Measurements from ENCODE around the gene EPHB6.

The EPHB6 gene

GRCh38 chr7:142910031-142910433 is 55.2 kb downstream of the EPHB6 start:
- H3K4me3 ChIP-seq (ENCODE audit: low read length), result no peak overlapping the region
- TF ChIP-seq CTCF (IDR thresholded peaks at IDR 0.05; ENCODE audit: insufficient read depth, low read depth, low read length, missing control alignments), result no peak
- peak; percentile 2 for DNase-seq (ENCODE audit: low read depth)

GRCh38 chr7:142910481-142910880 is 55.6 kb downstream of the EPHB6 start:
- H3K4me3 ChIP-seq (ENCODE audit: low read length), result no peak overlapping the region
- no peak for DNase-seq (ENCODE audit: low read depth)
- TF ChIP-seq CTCF (IDR thresholded peaks at IDR 0.05; ENCODE audit: insufficient read depth, low read depth, low read length, missing control alignments), result no peak

GRCh38 chr7:142913051-142913450 is 58.2 kb downstream of the EPHB6 start:
- no peak for TF ChIP-seq CTCF (IDR thresholded peaks at IDR 0.05; ENCODE audit: insufficient read depth, low read depth, low read length, missing control alignments)
- no peak overlapping the region for H3K4me3 ChIP-seq (ENCODE audit: low read length)
- DNase-seq (ENCODE audit: low read depth), result no peak

- TF ChIP-seq CTCF (IDR thresholded peaks at IDR 0.05; ENCODE audit: insufficient read depth, low read depth, low read length, missing control alignments), result no peak
- DNase-seq (ENCODE audit: low read depth), result no peak
- H3K4me3 ChIP-seq (ENCODE audit: low read length), result no peak overlapping the region
These were observed 58.7 kb downstream of the EPHB6 start for GRCh38 chr7:142913566-142913965.

GRCh38 chr7:142914121-142914520 is 59.2 kb downstream of the EPHB6 start:
- DNase-seq (ENCODE audit: low read depth), result no peak
- H3K4me3 ChIP-seq (ENCODE audit: low read length), result no peak overlapping the region
- no peak for TF ChIP-seq CTCF (IDR thresholded peaks at IDR 0.05; ENCODE audit: insufficient read depth, low read depth, low read length, missing control alignments)

- H3K4me3 ChIP-seq (ENCODE audit: low read length), result no peak overlapping the region
- DNase-seq (ENCODE audit: low read depth), result no peak
- no peak for TF ChIP-seq CTCF (IDR thresholded peaks at IDR 0.05; ENCODE audit: insufficient read depth, low read depth, low read length, missing control alignments)
These were observed 60.4 kb downstream of the EPHB6 start for GRCh38 chr7:142915315-142915714.

GRCh38 chr7:142916508-142916907 is 61.6 kb downstream of the EPHB6 start:
- DNase-seq (ENCODE audit: low read depth), result no peak
- no peak overlapping the region for H3K4me3 ChIP-seq (ENCODE audit: low read length)
- TF ChIP-seq CTCF (IDR thresholded peaks at IDR 0.05; ENCODE audit: insufficient read depth, low read depth, low read length, missing control alignments), result no peak

Data from epithelial cell of esophagus (primary cell).